GOT3 (cell line): Measurements from ENCODE around the gene GMPPA.
A peak's percentile ranks its signal among the peaks of the same experiment; 100 is the strongest.

ENCODE experiments used
- DNase-seq: peaks from one replicate; lab custom pipeline; 2025; ENCODE audit warnings: mixed read lengths; lab: John Stamatoyannopoulos, UW

Gene GMPPA

DNA sequence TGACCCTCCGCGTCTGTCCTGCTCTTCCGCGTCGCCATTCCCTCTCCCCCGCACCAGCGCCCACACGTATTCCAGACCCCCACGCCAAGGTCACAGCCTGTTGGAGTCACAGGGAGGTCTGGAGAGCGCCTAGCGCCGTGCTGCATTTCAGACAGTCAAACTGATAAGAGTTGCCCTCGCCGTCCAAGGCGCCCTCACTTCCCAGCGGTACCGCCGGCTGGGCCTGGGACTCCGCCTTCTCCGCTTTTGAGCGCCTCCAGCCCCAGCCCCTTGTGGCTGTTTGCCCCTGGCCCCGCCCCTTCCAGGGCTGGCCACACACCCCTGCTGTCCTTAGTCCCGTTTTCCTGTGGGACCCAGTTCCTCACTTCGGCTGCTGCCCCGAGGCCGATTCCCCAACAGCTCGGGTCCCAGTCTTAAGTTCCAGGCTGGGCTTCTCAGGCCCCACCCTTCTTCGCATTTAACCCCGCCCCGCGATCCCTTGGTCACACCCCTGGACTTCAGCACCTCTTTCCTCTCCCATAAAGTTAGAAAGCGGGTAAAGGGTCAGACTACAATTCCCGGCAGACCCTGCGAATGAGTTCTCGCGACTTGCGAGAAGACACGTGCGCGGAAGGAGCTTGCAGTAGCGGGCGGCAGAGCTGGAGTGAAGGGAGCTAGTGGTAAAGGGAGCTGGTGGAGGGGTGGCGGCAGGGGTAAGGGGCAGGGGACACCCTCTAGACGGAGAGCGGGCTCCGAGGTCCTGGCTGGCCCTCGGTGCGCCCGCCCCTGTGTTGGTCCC is at the start of gene GMPPA:
GMPPA (plus strand) TSS at position 612 of the 778 bp plus-strand sequence. CDS start 1,085 bp downstream, outside the sequence.
- DNase-seq: peak; percentile 88

DNA sequence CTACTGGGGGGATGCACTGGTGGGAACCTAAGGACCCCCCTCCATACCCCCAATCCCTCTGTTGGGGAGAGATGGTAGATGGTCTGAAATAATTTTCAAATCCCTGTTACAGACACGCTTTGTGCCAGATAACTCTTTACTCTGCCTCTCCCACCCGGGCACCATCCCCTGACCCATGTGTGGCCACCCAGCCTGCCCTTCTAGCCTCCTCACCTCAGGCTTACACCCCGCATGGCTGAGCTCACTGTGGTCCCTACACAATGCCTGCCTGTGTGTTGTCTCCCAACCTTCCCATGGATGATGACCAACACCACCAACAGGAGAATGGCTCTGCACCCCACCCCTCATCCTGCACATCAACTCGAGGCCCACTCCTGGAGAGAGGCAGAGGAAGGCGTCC is 49.1 kb upstream of the GMPPA start:
- DNase-seq: no peak

DNA sequence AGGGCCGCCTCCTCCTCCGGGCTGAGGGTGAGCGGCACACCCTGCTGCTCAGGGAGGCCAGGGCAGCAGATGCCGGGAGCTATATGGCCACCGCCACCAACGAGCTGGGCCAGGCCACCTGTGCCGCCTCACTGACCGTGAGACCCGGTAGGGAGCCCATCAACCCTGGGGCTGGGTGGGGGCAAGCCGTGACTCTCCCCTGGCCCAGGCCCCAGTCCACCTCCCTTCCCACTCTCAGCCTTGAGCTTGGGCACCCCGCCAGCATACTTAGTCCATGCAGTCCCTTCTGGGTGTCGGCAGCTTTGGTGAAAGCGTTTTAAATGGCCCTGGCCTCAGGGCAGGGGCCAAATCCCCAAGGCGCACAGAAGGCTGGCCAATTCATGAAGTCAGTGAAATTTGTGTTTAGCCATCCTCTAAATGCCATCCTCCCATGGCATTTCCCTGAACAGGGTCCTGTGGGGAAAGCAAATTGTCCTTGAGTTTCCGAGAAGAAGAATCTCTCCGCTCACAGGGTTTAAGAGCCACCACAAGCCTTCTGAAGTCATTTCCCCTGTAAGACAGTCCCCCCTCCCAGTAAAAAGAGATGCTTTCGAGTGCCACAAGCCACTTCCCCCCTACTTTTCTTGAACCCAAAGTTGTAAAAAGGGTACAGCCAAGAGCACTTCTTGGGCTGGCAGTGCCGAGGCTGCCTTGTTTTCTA is 46.9 kb upstream of the GMPPA start:
- no peak for DNase-seq

DNA sequence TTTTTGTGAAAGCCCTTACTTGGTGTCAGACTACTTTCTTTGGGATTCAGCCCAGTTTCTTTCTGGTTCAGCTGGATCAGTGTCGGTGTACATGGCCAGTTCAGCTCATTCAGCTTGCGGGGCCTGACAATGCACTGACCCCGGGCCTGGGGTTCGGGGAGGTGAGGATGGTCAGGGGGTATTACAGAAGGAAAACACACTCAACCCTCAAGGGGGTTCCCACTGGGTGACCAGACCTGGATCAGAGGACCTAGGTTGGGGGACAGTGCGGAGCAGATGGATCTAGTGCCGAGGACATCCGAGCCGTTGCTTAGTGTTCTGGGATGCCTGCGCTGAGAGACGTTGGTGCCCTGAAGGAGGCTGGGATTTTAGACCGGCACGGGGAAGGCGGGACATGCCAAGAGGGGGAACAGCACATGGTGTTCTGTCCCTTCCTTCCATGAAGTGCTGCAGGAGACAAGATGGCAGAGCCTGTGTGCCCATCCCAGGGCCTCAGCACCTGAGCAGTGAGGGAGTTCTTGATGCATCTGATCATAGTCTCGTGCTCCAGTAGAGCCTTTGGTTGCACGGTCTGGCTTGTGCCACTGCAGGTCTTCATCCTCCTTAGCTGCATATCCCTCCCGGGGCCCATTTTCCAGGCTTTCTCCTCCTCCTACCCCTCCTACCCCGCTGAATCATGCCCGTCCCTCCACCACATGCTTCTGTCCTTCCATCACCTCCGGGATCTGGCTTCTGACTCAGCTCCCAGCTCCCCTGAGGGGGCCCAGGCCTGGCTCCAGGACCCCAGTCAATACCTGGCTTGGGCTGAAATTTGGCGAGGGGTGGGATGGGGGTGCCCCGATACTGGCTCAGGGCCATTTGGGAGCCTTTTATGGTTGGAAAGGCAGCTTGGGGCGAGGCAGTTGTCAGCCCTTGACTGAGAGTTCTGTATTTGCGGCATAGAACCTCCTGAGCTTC is 46.1 kb upstream of the GMPPA start:
- peak; percentile 74 for DNase-seq

GRCh38 chr2:219453671-219454590 is 44.8 kb upstream of the GMPPA start:
- peak; percentile 19 for DNase-seq

- no peak for DNase-seq
Observed at GRCh38 chr2:219455581-219455980, 43.1 kb upstream of the GMPPA start.

GRCh38 chr2:219457784-219458369 is 40.8 kb upstream of the GMPPA start:
- DNase-seq: no peak

- no peak for DNase-seq
Observed at GRCh38 chr2:219458996-219459395, 39.7 kb upstream of the GMPPA start.

- DNase-seq: no peak
Observed at GRCh38 chr2:219459460-219460311, 39.0 kb upstream of the GMPPA start.

DNA sequence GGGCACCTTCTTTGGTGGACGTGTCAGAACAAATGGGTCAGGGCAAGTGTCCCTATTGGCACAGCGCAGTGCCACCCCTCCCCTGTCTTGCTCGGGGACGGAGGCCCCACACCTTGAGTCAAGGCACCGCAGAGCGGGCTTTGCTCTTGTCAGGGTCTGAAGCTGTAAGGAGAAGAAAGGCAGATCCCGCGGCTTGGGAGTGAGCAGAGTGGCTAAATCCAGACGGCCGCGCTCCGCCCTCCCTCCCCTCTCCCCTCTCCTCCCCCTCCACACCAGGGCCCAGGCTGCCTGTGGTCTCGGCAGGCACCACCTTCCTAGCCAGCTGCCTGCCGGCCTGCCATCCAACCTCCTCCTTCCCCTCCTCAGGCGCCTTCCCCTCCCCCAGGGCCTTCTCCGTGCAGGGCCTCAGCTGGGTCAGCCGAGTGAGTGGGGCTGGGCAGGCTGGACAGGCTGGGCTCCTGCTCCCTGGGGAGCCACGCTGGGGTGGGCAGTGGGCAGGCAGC is 38.2 kb upstream of the GMPPA start:
- DNase-seq: peak; percentile 43

DNA sequence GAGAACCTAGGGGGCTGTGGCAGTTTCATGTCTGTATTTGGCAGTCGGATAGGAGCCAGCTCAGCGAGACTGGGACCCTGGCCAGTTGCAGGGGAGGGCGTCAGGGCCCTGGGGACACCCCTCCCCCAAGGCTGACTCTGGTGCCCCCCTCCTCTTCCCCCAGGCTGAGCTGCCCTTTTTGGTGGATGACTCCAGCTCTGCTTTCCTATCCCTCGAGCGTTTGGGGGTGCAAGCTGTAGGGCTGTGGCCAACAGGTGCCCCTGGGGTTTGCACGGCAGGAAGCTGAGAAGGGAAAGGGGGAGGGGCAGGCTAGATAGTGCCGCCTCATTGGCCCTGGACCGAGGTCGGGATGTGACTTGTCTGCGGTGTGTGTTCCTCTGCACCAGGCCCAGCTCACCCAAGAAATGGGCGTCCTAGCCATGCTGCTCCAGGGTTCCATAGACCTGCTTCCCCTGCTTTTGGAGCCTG is 37.6 kb upstream of the GMPPA start:
- no peak for DNase-seq

- DNase-seq: no peak
Observed at GRCh38 chr2:219461669-219462068, 37.0 kb upstream of the GMPPA start.

GRCh38 chr2:219462349-219462748 is 36.3 kb upstream of the GMPPA start:
- DNase-seq: no peak

DNA sequence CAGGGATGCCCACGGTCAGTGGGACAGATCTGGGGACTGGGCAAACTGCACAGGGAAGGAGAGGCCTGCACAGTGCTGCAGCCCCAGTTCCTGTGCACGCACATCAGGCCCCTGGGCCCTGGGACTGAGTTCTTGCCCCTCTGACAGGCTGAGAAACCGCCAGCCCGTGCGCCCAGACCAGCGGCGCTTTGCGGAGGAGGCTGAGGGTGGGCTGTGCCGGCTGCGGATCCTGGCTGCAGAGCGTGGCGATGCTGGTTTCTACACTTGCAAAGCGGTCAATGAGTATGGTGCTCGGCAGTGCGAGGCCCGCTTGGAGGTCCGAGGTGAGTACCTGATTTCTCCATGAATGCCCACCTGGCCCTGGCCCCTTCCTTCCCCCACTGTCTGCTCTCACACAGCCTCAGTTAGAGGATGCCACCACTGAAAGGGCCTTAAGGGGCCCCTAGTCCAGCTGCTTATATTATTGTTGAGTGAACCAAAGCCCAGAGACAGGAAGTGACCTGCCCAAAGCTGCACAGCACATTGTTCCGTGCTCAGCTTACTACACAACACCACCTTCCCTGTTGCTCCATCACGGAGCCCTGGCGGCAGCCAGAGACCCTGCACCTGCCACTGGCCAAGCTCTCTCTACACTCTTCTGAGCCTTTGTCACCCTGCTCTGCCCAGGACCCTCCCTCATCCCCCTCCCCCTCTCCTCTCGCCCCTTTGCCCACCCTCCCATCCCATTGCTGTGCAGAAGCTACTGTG is 34.2 kb upstream of the GMPPA start:
- DNase-seq: no peak

- DNase-seq: no peak
Observed at GRCh38 chr2:219465659-219466561, 32.8 kb upstream of the GMPPA start.

DNA sequence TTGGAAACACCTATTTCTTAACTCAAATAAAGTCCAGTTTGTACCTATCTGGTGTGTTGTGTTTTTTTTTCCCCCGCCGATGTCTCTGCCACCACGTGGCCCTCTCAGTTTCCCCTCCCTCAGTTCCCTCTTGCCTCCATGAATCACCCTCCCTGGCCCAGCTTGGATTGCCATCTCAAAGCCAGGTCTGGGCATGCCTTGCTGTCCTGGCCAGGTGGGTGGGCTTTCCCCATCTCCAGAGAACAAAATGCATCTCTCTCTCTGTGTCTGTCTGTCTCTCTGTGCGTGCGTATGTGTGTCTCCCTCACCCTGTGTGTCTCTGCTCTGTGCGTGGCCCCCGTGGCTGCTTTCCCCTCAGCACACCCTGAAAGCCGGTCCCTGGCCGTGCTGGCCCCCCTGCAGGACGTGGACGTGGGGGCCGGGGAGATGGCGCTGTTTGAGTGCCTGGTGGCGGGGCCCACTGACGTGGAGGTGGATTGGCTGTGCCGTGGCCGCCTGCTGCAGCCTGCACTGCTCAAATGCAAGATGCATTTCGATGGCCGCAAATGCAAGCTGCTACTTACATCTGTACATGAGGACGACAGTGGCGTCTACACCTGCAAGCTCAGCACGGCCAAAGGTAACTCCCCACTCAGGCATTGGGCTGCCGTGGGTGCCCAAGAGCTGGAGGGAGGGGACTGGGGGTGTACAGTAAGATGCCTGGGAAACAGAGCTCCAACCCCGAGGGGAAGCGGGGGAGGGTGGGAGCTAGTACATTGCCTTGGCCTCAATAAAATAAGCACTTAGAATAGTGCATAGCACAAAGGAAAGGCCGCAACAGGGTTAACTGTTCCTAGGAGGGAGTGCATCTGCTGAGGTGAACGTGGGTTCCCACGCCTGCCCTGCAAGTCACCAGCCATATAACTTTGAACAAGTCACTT is 31.6 kb upstream of the GMPPA start:
- DNase-seq: no peak

DNA sequence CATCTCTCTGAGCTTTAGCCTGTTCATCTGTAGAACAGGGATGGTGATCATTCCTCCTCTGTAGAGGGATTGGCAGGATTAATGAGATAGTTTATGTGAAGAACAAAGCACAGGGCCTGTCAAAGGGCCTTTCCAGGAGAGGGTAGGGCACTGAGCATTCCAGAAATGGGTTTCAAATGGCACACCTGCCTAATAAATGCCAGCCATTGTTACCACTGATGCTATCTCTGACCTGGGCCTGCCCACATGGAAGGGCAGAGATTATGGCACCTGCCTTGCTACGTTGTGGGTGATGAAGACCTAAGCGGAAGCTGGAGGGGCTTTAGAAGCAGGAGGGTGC is 31.0 kb upstream of the GMPPA start:
- DNase-seq: no peak
